SK-N-MC (cell line): ENCODE data around the gene NAA10.

Experiments
- DNase-seq: peaks from one replicate; pipeline ENCODE4 v3.0.0-alpha.2; 2011; ENCODE audit warnings: low read depth, low spot score
- H3K27ac ChIP-seq: fragments of 200-600 bp; sonication (generic); 2 replicates; pipeline ENCODE4 v1.5.1; 2016; ENCODE audit warnings: mixed run types
- H3K36me3 ChIP-seq: fragments of 200-600 bp; sonication (generic); 2 replicates; pipeline ENCODE4 v1.6.1; 2017; ENCODE audit warnings: antibody characterized with exemption, low read length, mixed read lengths; ENCODE audit not compliant: insufficient read depth
- H3K4me3 ChIP-seq: fragments of 200-600 bp; sonication (generic); 2 replicates; pipeline ENCODE4 v1.5.1; 2016
- H3K9ac ChIP-seq: fragments of 200-600 bp; sonication (generic); 2 replicates; pipeline ENCODE4 v1.8.0; 2017; ENCODE audit warnings: mixed run types, mixed read lengths; ENCODE audit not compliant: insufficient read length
- H3K9me3 ChIP-seq: fragments of 200-600 bp; sonication (generic); 2 replicates; pipeline ENCODE4 v1.6.1; 2017; ENCODE audit warnings: low read depth, mild to moderate bottlenecking, antibody characterized with exemption, low read length, moderate library complexity, mixed read lengths
- EZH2 ChIP-seq: fragments of 200-600 bp; sonication (generic); IDR thresholded peaks from one replicate; pipeline ENCODE4 v1.6.1; 2017; ENCODE audit warnings: antibody characterized with exemption
- FOXP2 ChIP-seq: optimal IDR thresholded peaks from 2 replicates; pipeline ENCODE3; 2011; ENCODE audit warnings: mild to moderate bottlenecking, moderate library complexity; ENCODE audit not compliant: insufficient read depth; ENCODE audit errors: extremely low read length, control extremely low read depth
- POLR2AphosphoS5 ChIP-seq: IDR thresholded peaks from 2 replicates; pipeline ENCODE4 v1.6.1; 2012; ENCODE audit warnings: mild to moderate bottlenecking, low read depth, low read length, borderline replicate concordance

NAA10 gene

DNA sequence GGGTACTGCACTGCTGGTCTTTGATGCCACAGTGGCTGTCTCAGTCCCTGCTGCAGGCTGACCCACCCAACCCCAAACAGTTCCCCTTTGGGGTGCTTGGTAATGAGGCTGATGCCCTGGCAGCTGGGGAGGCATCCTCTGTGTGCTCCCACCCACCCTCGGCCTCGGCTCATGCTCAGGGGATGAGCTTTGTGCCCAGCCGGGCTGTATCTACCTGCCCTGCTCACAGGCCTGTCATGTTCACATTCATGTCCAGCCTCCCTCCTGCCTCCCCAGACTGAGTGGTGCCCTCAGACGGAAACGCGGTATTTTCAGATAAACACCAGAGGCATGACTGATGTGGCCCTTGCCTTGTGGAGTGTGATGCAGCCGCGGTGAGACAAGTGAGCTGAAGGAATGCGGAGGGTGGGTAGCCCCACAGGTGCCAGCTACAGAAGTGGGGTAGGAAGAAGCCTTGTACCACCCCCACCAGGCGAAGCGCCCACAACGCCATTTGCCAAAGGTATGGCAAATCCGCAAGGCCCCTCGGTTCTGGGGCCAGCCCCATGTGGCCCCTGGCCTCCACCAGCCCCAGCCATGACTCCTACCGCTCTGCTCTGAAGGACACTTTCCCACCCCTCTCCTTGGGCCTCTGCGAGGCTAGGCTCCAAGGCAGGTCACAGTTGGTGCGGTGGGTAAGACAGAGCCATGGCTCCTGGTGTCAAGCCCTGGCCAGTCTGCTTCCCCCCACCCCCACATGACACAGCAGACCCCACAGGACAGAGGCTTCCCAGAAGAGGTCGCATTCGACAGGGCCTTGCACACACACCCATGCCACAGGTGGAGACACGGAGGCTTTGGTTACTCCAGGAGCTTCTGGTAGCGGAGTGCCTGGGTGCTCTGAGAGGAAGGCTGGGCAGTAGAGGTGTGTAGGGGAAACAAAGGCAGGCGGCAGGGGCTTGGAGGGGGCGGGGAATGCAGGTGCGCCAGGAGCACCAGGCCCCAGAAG is 11.4 kb upstream of the NAA10 start:
- Histone ChIP-seq H3K27ac (no peak overlapping the region), H3K36me3 (peaks cover 18% of the 10 kb centered on the region)

DNA sequence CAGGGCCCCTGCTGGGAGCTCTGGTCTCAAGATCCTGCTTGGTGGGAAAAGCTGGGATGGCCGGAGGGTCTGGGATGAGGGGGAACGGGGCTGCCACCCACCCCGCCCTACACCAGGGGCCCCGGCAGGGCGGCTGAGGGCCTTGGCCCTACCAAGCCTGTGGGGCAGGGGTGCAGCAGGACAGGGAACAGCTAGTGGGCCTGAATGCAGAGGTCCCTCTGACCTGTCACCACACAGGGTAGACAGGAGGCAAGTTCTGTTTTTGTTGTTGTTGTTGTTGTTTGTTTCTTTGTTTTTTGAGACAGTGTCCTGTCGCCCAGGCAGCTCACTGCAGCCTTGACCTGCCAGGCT is 9.9 kb upstream of the NAA10 start:
- no peak for DNase-seq
- Histone ChIP-seq H3K4me3 (no peak overlapping the region), H3K9ac (no peak overlapping the region), H3K9me3 (no peaks in the 10 kb centered on the region), H3K36me3 (peaks cover 3% of the 10 kb centered on the region; the same call in 1 of the 2 replicates), H3K27ac (no peak overlapping the region)
- TF ChIP-seq EZH2 (no peak), POLR2AphosphoS5 (no peak), FOXP2 (no peak)

More for the DNA sequence above, 11.4 kb upstream of the NAA10 start:
- Histone ChIP-seq H3K9ac (no peak overlapping the region), H3K4me3 (no peak overlapping the region), H3K9me3 (no peaks in the 10 kb centered on the region)
- no peak for TF ChIP-seq POLR2AphosphoS5
- no peak for TF ChIP-seq FOXP2
- TF ChIP-seq EZH2 = no peak
- DNase-seq = no peak

GRCh38 chrX:153944140-153944799 is 9.4 kb upstream of the NAA10 start, which contains the start of gene RENBP:
Gene RENBP, minus strand, starts transcription at chrX:153944643. Its CDS starts 33 bp downstream, at chrX:153944610.
- Histone ChIP-seq H3K36me3 (no peaks in the 10 kb centered on the region; the same call in 1 of the 2 replicates), H3K27ac (no peak within 1 kb of the TSS), H3K4me3 (0 out of 2 replicates have a peak within 1 kb of the TSS, but pooled peaks have one; percentile 55), H3K9ac (no peak within 1 kb of the TSS), H3K9me3 (no peaks in the 10 kb centered on the region)
- DNase-seq = no peak
- no peak for TF ChIP-seq POLR2AphosphoS5
- TF ChIP-seq FOXP2 = no peak
- no peak for TF ChIP-seq EZH2

DNA sequence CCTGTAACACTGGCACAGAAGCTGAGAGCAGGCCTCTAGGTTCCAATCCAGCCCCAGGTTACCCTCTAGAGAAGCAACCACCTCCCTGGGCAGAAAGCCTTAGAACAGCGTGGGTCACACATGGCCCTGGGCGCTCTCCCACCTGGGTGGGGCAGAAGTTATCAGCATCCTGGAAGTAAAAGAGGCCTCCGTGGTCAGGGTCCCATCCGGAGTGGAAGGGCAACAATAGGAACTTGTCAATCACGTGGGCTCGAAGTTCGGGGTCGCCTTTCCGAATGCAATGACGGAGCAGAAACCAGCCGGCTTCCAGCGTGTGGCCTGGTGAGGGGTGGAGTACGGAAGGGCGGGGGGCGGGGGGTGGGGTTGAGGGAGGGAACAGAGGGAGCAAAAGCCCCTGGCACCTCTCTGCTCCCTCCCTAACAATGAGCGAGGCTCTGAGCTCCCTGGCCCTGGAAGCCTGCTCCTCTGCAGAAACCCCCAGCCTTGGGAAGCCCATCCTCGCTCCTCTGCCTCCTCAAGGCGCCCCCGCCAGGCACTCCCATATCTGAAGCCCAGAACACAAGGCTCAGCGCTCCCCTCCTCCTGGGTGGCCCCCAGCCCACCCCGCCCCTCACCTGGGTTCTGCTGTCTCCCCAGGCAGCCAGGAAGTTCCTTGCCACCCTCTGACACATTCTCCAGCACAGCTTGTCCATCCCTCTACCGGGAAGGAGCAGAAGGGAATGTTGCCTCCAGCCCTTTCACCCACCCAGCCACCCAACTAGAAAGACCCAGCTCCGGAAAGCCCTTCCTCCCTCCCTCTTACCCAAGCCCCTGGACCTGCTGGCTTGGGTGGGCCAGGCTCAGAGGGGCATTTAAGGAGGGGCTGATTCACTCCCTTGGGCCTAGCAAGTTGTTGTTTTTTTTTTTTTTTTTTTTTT is 6.8 kb upstream of the NAA10 start:
- DNase-seq = no peak
- TF ChIP-seq FOXP2 = no peak
- no peak for TF ChIP-seq POLR2AphosphoS5
- no peak for TF ChIP-seq EZH2
- H3K9me3 ChIP-seq = no peaks in the 10 kb centered on the region
- H3K4me3 ChIP-seq = no peak overlapping the region
- no peaks in the 10 kb centered on the region for H3K36me3 ChIP-seq
- H3K9ac ChIP-seq = peak overlapping the region; percentile 51
- H3K27ac ChIP-seq = no peak overlapping the region; the same call in 1 of the 2 replicates

- no peaks in the 10 kb centered on the region for H3K36me3 ChIP-seq
- TF ChIP-seq POLR2AphosphoS5 (no peak), EZH2 (no peak), FOXP2 (no peak)
- no peak overlapping the region for H3K9ac ChIP-seq
- H3K9me3 ChIP-seq = no peaks in the 10 kb centered on the region
- no peak for DNase-seq
- no peak overlapping the region for H3K4me3 ChIP-seq
- H3K27ac ChIP-seq = no peak overlapping the region
These were observed 4.7 kb upstream of the NAA10 start for GRCh38 chrX:153939573-153939972.

DNA sequence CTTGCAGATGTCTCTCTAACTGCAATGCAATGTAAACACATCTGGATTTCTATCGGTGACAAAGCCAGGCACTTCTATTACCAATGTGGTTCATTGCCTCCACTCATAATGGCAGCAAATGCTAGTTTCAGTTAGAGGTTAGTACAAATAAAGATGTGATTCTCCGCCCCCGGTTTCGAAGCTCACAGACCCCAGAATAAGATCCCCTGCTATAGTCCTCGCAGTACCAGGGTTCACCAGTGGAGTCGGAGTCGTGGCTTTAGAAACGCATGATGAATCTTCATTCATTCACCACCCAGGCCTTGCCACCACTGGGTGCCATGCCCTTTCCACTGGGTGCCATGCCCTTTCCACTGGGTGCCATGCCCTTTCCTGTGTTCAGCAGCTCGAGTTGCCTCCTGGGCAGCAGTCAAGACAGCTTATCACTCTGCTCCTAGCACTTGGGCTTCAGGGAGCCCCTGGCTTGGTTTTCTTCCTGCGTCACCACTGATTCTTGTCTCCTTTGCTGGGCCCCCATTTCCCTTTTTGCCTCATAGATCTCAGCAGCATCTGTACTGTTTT is 3.5 kb upstream of the NAA10 start:
- no peak overlapping the region for H3K9ac ChIP-seq
- DNase-seq = no peak
- no peak overlapping the region for H3K4me3 ChIP-seq
- no peak for TF ChIP-seq EZH2
- no peak for TF ChIP-seq POLR2AphosphoS5
- TF ChIP-seq FOXP2 = no peak
- H3K9me3 ChIP-seq = no peaks in the 10 kb centered on the region
- H3K27ac ChIP-seq = no peak overlapping the region
- no peaks in the 10 kb centered on the region for H3K36me3 ChIP-seq

GRCh38 chrX:153937056-153937455 is 2.2 kb upstream of the NAA10 start:
- DNase-seq = no peak
- H3K9ac ChIP-seq = no peak overlapping the region
- peaks cover under 1% of the 10 kb centered on the region; the same call in 1 of the 2 replicates for H3K36me3 ChIP-seq
- no peak overlapping the region for H3K4me3 ChIP-seq
- no peaks in the 10 kb centered on the region for H3K9me3 ChIP-seq
- no peak overlapping the region for H3K27ac ChIP-seq
- TF ChIP-seq FOXP2 (no peak), POLR2AphosphoS5 (no peak), EZH2 (no peak)
